DMS53 treated with DMSO at 0.1 percent for 48 hours (cell line): ENCODE measurements around the gene APBA2.
A peak's percentile ranks its signal among the peaks of the same experiment; 100 is the strongest.

Experiments
- DNase-seq: peaks from one replicate; lab custom pipeline; 2025; ENCODE audit not compliant: unreplicated experiment; lab: John Stamatoyannopoulos, UW

The APBA2 gene

GRCh38 chr15:28955160-28955992 lies 69.6 kb downstream of the APBA2 start:
- DNase-seq: no peak

GRCh38 chr15:28955993-28956421 lies 70.2 kb downstream of the APBA2 start:
- no peak for DNase-seq

- no peak for DNase-seq
Observed at GRCh38 chr15:28956491-28956890, 70.7 kb downstream of the APBA2 start.

GRCh38 chr15:28957606-28958498 lies 72.1 kb downstream of the APBA2 start:
- no peak for DNase-seq

GRCh38 chr15:28959326-28959725 lies 73.6 kb downstream of the APBA2 start:
- DNase-seq: no peak

- DNase-seq: no peak
Observed at GRCh38 chr15:28960979-28961378, 75.2 kb downstream of the APBA2 start.

- DNase-seq: no peak
Observed at GRCh38 chr15:28961391-28961790, 75.6 kb downstream of the APBA2 start.

GRCh38 chr15:28962851-28963710 lies 77.3 kb downstream of the APBA2 start:
- no peak for DNase-seq

- DNase-seq: no peak
Observed at GRCh38 chr15:28963711-28964081, 77.9 kb downstream of the APBA2 start.

GRCh38 chr15:28964098-28964497 lies 78.3 kb downstream of the APBA2 start:
- DNase-seq: no peak

GRCh38 chr15:28967066-28967465 lies 81.3 kb downstream of the APBA2 start:
- no peak for DNase-seq

GRCh38 chr15:28967990-28968389 lies 82.2 kb downstream of the APBA2 start:
- DNase-seq: no peak

GRCh38 chr15:28969511-28970085 lies 83.8 kb downstream of the APBA2 start:
- DNase-seq: no peak

- no peak for DNase-seq
Observed at GRCh38 chr15:28974142-28974541, 88.4 kb downstream of the APBA2 start.

- peak; percentile 54 for DNase-seq
Observed at GRCh38 chr15:28975766-28976179, 90.0 kb downstream of the APBA2 start.

GRCh38 chr15:28977377-28978010 lies 91.7 kb downstream of the APBA2 start:
- peak; percentile 4 for DNase-seq

- DNase-seq: no peak
Observed at GRCh38 chr15:28978011-28978378, 92.2 kb downstream of the APBA2 start.

- no peak for DNase-seq
Observed at GRCh38 chr15:28978661-28979060, 92.9 kb downstream of the APBA2 start.

GRCh38 chr15:28979208-28979841 lies 93.6 kb downstream of the APBA2 start:
- DNase-seq: no peak
